ENCODE data around the gene SPG7.
A peak's percentile ranks its signal among the peaks of the same experiment; 100 is the strongest.

The SPG7 gene

DNA sequence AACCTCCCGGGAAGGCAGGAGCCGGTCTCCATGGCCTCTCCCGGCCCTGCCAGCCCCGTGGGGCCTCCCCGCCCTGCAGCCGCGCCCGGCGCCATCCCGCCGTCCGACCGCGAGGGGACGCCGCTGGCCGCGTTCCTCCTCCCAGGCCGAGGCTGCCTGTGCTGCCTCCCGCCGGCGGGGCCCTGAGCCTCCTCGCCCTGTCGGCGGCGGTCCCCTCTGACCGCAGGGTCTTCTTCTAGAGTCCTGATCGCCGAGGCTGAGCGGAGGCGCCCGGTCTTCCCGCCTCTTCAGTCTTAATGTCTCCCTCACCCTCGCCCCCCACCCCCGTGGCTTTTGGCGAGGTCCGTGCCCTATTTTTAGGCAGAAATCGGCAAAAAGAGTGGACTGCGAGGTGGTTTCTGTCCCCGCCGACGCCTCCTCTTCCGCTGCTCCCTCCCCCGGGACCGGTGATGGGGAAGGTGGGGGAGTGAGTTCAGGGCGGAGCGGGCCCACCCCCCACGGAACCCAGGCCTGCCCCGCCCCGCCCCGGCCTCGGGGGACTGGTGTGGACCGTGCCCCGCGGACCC lies 66.6 kb downstream of the SPG7 start:
- ATAC-seq (ENCODE audit: low read depth) (peak; percentile 59), DNase-seq (ENCODE audit: low spot score in 2 of 2) (peak; percentile 45 to 68)
- peaks cover 2% of the 10 kb centered on the region for H3K36me3 Mint-ChIP-seq
- H3K9me3 Mint-ChIP-seq = no peaks in the 10 kb centered on the region
- H3K4me3 Mint-ChIP-seq = peak overlapping the region; percentile 74
- H3K27ac Mint-ChIP-seq = no peak overlapping the region
- peaks cover 8% of the 10 kb centered on the region for H3K4me1 Mint-ChIP-seq
- H3K27me3 Mint-ChIP-seq = peaks cover 7% of the 10 kb centered on the region

DNA sequence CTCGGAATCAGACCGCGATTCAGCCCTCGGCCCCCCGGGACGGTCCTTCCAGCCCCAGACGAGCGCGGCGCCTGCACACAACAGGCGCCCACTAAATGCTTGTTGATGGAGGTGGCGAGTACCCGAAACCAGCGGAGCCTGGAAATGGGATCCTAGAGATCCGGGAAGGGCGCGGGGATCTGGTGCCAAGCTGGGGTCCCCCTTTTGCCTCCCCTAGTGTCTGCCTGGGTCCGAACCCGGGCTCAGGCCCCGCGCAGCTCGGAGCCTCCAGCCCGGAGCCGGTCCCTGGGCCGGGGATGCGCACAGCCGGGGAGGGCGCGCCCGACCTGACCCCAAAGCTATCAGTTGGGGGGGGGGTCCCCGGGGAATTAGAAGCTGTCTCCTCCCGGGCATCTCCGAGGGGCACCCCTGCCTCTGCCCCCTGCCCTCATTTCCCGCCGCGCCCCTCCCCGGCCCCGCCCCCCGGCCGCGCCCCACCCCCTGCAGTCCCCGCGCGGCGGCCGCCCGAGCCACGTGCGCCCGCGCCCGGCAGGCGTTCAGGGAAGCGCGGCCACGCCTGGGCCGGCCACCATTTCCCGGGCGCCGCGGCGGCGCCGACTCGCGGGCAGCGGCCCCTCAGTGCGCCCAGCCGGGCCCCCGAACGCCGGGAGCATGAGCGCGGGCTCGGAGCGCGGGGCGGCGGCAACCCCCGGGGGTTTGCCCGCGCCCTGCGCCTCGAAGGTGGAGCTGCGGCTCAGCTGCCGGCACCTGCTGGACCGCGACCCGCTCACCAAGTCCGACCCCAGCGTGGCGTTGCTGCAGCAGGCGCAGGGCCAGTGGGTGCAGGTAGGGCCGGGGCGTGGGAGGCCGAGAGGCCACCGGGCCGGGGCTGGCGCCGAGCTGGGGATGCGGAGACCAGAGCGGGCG lies 67.3 kb downstream of the SPG7 start, which contains the start of gene CPNE7:
TSS of gene CPNE7 (plus strand) at position 512 of the 906 bp plus-strand sequence. CDS start at position 652, 140 bp downstream.
- peaks cover 3% of the 10 kb centered on the region for H3K27me3 Mint-ChIP-seq
- DNase-seq (ENCODE audit: low spot score in 2 of 2) (no peak), ATAC-seq (ENCODE audit: low read depth) (peak; percentile 39)
- H3K4me1 Mint-ChIP-seq = peaks cover 6% of the 10 kb centered on the region
- peak within 1 kb of the TSS; percentile 74 for H3K4me3 Mint-ChIP-seq
- H3K27ac Mint-ChIP-seq = no peak within 1 kb of the TSS
- H3K9me3 Mint-ChIP-seq = no peaks in the 10 kb centered on the region
- H3K36me3 Mint-ChIP-seq = no peaks in the 10 kb centered on the region

DNA sequence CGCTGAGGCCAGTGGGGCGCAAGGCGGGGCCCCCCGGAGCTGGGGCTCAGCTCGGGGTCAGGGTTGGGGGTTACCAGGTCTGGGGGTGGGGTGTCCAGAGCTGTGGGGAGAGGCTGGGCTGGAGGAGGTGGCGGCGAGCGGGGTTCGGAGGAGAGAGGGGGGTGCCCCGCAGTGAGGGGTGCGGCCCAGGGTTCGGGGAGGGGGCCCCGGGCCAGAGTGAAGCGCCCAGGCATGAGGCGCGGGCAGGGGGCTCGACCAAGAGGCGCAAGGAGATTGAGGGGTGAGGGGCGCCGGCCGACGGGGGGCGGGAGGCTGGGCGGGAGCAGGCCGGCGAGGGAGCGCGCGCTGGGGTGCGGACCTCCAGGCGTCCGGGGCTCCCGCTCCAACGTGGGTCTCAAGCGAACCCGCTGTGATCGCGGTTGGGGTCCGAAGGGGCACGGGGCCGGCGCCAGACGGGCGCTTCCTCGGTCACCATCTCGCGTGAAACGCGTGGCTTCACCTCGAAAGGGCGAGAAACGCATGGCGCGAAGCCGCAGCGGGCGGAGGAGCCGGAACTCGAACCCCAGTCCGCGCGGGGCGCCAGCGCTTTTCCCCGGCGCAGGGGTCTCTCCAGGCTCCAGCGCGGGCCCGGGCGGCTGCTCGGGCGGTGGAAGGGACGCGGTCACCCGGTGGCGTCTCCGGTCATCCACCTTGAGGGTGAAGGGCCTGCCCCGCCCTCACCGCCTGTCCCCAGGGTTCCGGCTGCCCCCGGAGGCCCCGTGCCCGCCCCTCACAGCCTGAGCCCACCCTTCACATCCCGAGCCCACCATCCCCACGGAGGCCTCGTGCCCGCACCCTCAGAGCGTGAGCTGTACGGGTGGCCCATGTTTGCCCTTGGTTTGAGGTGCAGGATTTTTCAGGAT lies 68.2 kb downstream of the SPG7 start:
- DNase-seq (ENCODE audit: low spot score in 2 of 2) = no peak
- Mint-ChIP-seq H3K9me3 (no peaks in the 10 kb centered on the region), H3K4me3 (no peak overlapping the region), H3K27me3 (peaks cover 2% of the 10 kb centered on the region), H3K27ac (no peak overlapping the region), H3K36me3 (no peaks in the 10 kb centered on the region), H3K4me1 (peaks cover 6% of the 10 kb centered on the region)
- ATAC-seq (ENCODE audit: low read depth) = no peak

DNA sequence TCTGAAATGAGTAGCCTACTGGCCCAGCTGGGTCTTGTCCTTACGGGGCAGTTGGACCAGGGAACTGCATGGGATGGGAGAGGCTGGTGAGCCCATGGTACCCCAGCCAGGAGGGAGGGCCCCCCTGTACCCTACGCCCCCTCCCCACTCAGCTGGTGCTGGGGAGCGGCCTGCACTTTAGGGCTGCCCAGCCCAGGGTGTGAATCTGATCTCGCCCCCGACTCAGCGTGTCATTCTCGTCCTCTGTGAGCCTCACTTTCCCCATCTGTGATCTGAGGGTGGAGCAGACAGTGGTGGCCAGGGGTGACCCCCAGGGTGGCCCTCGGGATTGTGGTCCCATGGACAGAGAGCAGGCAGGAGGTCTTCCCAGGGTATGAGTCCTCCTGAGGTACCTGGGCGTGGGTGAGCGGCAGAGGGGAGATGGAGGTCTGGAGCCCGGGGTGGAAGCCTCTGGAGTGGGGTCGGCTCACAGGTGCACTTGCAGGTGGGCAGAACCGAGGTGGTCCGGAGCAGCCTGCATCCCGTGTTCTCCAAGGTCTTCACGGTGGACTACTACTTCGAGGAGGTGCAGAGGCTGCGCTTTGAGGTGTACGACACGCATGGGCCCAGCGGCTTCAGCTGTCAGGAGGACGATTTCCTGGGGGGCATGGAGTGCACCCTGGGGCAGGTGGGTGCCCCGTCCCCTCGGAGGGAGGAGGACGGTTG lies 69.0 kb downstream of the SPG7 start:
- Mint-ChIP-seq H3K4me1 (peaks cover under 1% of the 10 kb centered on the region), H3K9me3 (no peaks in the 10 kb centered on the region), H3K27me3 (peaks cover 2% of the 10 kb centered on the region), H3K27ac (no peak overlapping the region), H3K4me3 (no peak overlapping the region), H3K36me3 (no peaks in the 10 kb centered on the region)
- ATAC-seq (ENCODE audit: low read depth) (no peak), DNase-seq (ENCODE audit: low spot score in 2 of 2) (no peak)

GRCh38 chr16:89579351-89579750 lies 71.1 kb downstream of the SPG7 start:
- no peaks in the 10 kb centered on the region for H3K9me3 Mint-ChIP-seq
- no peaks in the 10 kb centered on the region for H3K27me3 Mint-ChIP-seq
- H3K4me3 Mint-ChIP-seq = no peak overlapping the region
- no peak for ATAC-seq (ENCODE audit: low read depth)
- H3K4me1 Mint-ChIP-seq = no peaks in the 10 kb centered on the region
- H3K27ac Mint-ChIP-seq = no peak overlapping the region
- H3K36me3 Mint-ChIP-seq = no peaks in the 10 kb centered on the region
- no peak for DNase-seq (ENCODE audit: low spot score in 2 of 2)

DNA sequence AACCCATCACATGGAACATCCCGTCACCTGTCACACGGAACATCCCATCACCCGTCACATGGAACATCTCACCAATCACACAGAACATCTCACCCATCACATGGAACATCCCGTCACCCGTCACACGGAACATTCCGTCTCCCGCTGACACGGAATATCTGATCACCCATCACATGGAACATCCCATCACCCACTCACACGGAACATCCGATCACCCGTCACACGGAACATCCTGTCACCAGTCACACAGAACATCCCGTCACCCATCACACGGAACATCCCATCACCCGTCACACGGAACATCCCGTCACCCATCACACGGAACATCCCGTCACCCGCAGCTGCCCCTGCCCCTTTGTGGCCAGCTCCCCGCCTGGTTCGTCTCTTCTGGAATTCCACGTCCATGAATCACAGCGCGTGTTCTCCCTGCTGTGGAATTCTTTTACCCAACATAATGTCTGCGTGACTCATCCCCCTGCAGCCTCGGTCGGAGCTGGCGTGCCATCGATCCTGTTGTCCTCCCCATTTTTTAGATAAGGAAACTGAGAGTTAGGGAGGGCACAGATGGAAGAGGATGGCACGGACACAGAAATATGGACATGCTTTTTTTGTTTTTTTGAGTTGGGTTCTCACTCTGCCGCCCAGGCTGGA lies 73.0 kb downstream of the SPG7 start:
- no peak for ATAC-seq (ENCODE audit: low read depth)
- DNase-seq (ENCODE audit: low spot score in 2 of 2) = no peak
- Mint-ChIP-seq H3K27ac (no peak overlapping the region), H3K27me3 (no peaks in the 10 kb centered on the region), H3K4me1 (no peaks in the 10 kb centered on the region), H3K9me3 (no peaks in the 10 kb centered on the region), H3K36me3 (no peaks in the 10 kb centered on the region), H3K4me3 (no peak overlapping the region)

DNA sequence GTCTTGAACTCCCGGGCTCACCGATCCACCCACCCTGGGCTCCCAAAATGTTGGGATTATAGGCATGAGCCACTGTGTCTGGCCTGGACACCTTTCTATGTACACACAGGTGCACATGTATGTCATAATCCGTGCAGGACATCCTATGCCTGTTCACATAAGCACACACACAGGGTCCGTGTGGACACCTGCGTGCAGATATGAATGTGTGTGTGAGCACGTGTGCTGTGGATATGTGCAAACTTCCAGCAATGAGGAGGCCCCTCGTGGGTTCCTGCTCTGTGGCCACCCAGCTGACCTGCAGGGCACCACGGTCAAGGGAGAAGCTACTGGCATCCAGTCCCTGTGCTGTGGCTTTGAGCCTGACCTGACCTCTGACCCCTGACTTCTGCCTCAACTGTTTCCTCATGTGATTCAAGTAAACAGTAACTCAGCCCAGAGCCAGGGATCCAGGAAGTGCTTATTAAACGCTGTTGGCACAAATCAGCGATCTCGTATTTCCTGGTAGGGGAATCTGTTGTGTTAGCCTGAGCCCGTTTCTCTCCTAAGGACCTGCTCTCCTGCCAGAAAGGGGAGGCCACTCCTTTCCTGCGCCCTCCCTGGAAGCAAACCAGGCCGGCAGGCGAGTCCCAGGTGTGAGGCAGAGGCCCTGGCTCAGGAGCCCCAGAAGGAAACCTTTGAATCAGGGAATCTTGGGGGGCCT lies 73.8 kb downstream of the SPG7 start:
- no peak overlapping the region for H3K4me3 Mint-ChIP-seq
- DNase-seq (ENCODE audit: low spot score in 2 of 2) = no peak
- H3K4me1 Mint-ChIP-seq = no peaks in the 10 kb centered on the region
- H3K9me3 Mint-ChIP-seq = no peaks in the 10 kb centered on the region
- H3K27me3 Mint-ChIP-seq = no peaks in the 10 kb centered on the region
- no peak overlapping the region for H3K27ac Mint-ChIP-seq
- no peak for ATAC-seq (ENCODE audit: low read depth)
- H3K36me3 Mint-ChIP-seq = no peaks in the 10 kb centered on the region

DNA sequence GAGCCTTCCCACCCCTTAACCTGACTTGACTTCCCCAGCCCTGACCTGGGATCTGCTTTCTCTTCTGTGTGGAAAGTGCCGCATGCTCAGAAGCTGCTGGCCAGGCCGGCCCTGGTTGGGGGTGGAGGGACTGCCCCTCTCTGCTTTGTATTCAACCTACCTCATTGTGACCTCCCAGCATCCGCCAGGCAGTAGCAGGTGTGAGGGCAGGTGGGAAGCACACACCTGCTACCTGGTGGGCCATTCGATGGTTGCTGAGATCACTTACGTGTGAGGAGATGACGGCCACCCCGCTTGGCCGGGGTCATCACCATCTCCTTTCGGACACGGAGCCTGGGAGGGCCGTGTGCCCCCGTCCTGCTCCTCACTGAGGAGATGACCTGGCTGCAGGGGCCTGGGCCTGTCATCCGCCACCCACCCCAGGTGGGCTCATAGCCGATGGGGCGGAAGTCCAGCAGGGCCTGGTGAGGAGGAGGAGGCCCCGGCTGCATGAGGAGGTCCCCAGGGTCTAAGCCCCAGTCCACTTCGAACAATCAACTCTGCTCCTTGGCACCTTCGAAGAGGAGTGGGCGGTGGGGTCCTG lies 74.5 kb downstream of the SPG7 start:
- Mint-ChIP-seq H3K36me3 (no peaks in the 10 kb centered on the region), H3K9me3 (no peaks in the 10 kb centered on the region), H3K27me3 (no peaks in the 10 kb centered on the region), H3K27ac (no peak overlapping the region), H3K4me1 (no peaks in the 10 kb centered on the region), H3K4me3 (no peak overlapping the region)
- ATAC-seq (ENCODE audit: low read depth) = no peak
- DNase-seq (ENCODE audit: low spot score in 2 of 2) = no peak

- H3K4me3 Mint-ChIP-seq = no peak overlapping the region
- no peak overlapping the region for H3K27ac Mint-ChIP-seq
- H3K36me3 Mint-ChIP-seq = no peaks in the 10 kb centered on the region
- no peak for DNase-seq (ENCODE audit: low spot score in 2 of 2)
- H3K27me3 Mint-ChIP-seq = no peaks in the 10 kb centered on the region
- H3K4me1 Mint-ChIP-seq = no peaks in the 10 kb centered on the region
- H3K9me3 Mint-ChIP-seq = no peaks in the 10 kb centered on the region
- no peak for ATAC-seq (ENCODE audit: low read depth)
Observed at GRCh38 chr16:89583197-89583894, 75.1 kb downstream of the SPG7 start.

DNA sequence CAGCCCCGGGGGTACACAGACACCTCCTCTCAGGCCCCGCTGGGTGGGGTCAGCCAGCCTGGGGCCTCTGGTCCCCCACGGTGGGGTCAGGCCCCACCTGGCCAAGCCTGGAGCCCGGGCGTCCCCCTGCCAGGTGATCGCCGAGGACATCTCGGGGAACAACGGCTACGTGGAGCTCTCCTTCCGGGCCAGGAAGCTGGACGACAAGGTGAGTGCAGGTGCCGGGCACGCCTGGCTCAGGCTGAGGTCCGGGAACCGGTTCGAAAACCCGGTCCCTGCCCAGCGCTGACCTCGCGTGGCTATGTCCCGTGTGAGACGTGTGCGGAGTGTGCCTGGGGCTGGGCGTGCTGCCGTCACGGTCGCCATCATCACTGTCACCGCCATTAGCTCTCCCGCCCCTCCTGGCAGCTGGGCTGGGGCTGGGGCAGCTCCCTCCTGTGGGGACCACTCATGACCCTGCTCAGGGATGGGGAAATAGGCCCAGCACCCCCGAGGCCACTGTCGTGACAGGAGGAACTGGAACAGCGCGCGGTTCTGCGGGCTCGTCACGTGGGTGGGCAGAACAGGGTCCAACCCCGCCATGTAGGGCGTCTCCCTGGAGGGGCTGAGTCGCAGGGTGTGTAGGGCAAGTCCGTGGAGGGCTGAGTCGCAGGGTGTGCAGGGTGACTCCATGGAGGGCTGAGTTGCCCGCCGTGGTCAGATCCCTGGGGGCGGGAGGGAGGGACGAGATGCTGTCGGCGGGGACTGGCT lies 75.9 kb downstream of the SPG7 start:
- H3K4me3 Mint-ChIP-seq = no peak overlapping the region
- no peaks in the 10 kb centered on the region for H3K9me3 Mint-ChIP-seq
- no peak for DNase-seq (ENCODE audit: low spot score in 2 of 2)
- no peak for ATAC-seq (ENCODE audit: low read depth)
- no peak overlapping the region for H3K27ac Mint-ChIP-seq
- no peaks in the 10 kb centered on the region for H3K4me1 Mint-ChIP-seq
- no peaks in the 10 kb centered on the region for H3K36me3 Mint-ChIP-seq
- H3K27me3 Mint-ChIP-seq = no peaks in the 10 kb centered on the region

GRCh38 chr16:89584768-89585549 lies 76.8 kb downstream of the SPG7 start:
- H3K36me3 Mint-ChIP-seq = no peaks in the 10 kb centered on the region
- no peaks in the 10 kb centered on the region for H3K4me1 Mint-ChIP-seq
- no peaks in the 10 kb centered on the region for H3K27me3 Mint-ChIP-seq
- DNase-seq (ENCODE audit: low spot score in 2 of 2) (no peak), ATAC-seq (ENCODE audit: low read depth) (no peak)
- no peaks in the 10 kb centered on the region for H3K9me3 Mint-ChIP-seq
- no peak overlapping the region for H3K27ac Mint-ChIP-seq
- no peak overlapping the region for H3K4me3 Mint-ChIP-seq

All from memory B cell (primary cell).